HEK293 (cell line): ENCODE data around the gene FAM216A.

ENCODE experiments used
- GLI2 ChIP-seq: fragments of 450-650 bp; formaldehyde crosslinking; IDR thresholded peaks from 2 replicates; pipeline ENCODE4; 2017; ENCODE audit warnings: missing biosample characterization, missing genetic modification characterization, low read depth, borderline replicate concordance
- GLIS2 ChIP-seq: fragments of 450-650 bp; formaldehyde crosslinking; IDR thresholded peaks from 2 replicates; pipeline ENCODE4 v1.5.1; 2016; ENCODE audit warnings: missing biosample characterization, missing genetic modification characterization
- KLF10 ChIP-seq: fragments of 450-650 bp; IDR thresholded peaks from 2 replicates; pipeline ENCODE4 v1.5.1; 2018; ENCODE audit warnings: missing biosample characterization, mild to moderate bottlenecking, missing genetic modification characterization
- SALL2 ChIP-seq: fragments of 450-650 bp; formaldehyde crosslinking; IDR thresholded peaks from 2 replicates; pipeline ENCODE4 v1.5.0; 2017; ENCODE audit warnings: missing biosample characterization, mild to moderate bottlenecking, missing genetic modification characterization, borderline replicate concordance
- SCRT1 ChIP-seq: fragments of 450-650 bp; formaldehyde crosslinking; IDR thresholded peaks from 2 replicates; pipeline ENCODE4 v1.5.1; 2016; ENCODE audit warnings: missing biosample characterization, missing genetic modification characterization, borderline replicate concordance
- SETDB1 ChIP-seq: IDR thresholded peaks from one replicate; pipeline ENCODE4 v1.6.1; 2017; ENCODE audit warnings: mild to moderate bottlenecking, low read length, moderate library complexity, mixed read lengths; ENCODE audit not compliant: insufficient read length
- WT1 ChIP-seq: fragments of 450-650 bp; formaldehyde crosslinking; IDR thresholded peaks from 2 replicates; pipeline ENCODE4 v1.5.1; 2016; ENCODE audit warnings: missing biosample characterization, missing genetic modification characterization
- ZBTB1 ChIP-seq: fragments of 450-650 bp; formaldehyde crosslinking; IDR thresholded peaks from 2 replicates; pipeline ENCODE4 v1.5.1; 2016; ENCODE audit warnings: missing biosample characterization, missing genetic modification characterization
- ZBTB48 ChIP-seq: fragments of 450-650 bp; formaldehyde crosslinking; IDR thresholded peaks from 2 replicates; pipeline ENCODE4 v1.5.1; 2016; ENCODE audit warnings: missing biosample characterization, missing genetic modification characterization
- ZFP3 ChIP-seq: fragments of 450-650 bp; formaldehyde crosslinking; IDR thresholded peaks from 2 replicates; pipeline ENCODE4 v1.5.1; 2016; ENCODE audit warnings: low read depth, missing biosample characterization, missing genetic modification characterization
- ZNF114 ChIP-seq: fragments of 450-650 bp; formaldehyde crosslinking; IDR thresholded peaks from 2 replicates; pipeline ENCODE4 v1.5.0; 2017; ENCODE audit warnings: missing biosample characterization, missing genetic modification characterization
- ZNF16 ChIP-seq: fragments of 450-650 bp; formaldehyde crosslinking; IDR thresholded peaks from 2 replicates; pipeline ENCODE4 v1.5.1; 2016; ENCODE audit warnings: low read depth, missing biosample characterization, missing genetic modification characterization
- ZNF274 ChIP-seq, 2 experiments: fragments of 200-500 bp in 1 of 2; fragments of 450-650 bp in 1 of 2; sonication (Bioruptor generic) in 1 of 2; formaldehyde crosslinking in 1 of 2; IDR thresholded peaks; 2 replicates each; pipeline versions ENCODE4 v1.5.1 to v1.6.1; 2014 to 2016; ENCODE audit warnings: borderline replicate concordance in 1 of 2, inconsistent platforms in 1 of 2, low read length in 1 of 2, missing biosample characterization in 1 of 2, missing genetic modification characterization in 1 of 2
- ZNF302 ChIP-seq: fragments of 450-650 bp; formaldehyde crosslinking; IDR thresholded peaks from 2 replicates; pipeline ENCODE4 v1.5.1; 2016; ENCODE audit warnings: missing biosample characterization, missing genetic modification characterization, low read depth
- ZNF311 ChIP-seq: fragments of 450-650 bp; formaldehyde crosslinking; IDR thresholded peaks from 2 replicates; pipeline ENCODE4 v1.5.1; 2017; ENCODE audit warnings: missing biosample characterization, missing genetic modification characterization, borderline replicate concordance
- ZNF324 ChIP-seq: fragments of 450-650 bp; formaldehyde crosslinking; IDR thresholded peaks from 2 replicates; pipeline ENCODE4 v1.5.1; 2016; ENCODE audit warnings: missing biosample characterization, missing genetic modification characterization
- ZNF37A ChIP-seq: fragments of 450-650 bp; IDR thresholded peaks from 2 replicates; pipeline ENCODE4 v1.5.1; 2018; ENCODE audit warnings: missing biosample characterization, missing genetic modification characterization
- ZNF416 ChIP-seq: fragments of 450-650 bp; formaldehyde crosslinking; IDR thresholded peaks from 2 replicates; pipeline ENCODE4 v1.5.1; 2016; ENCODE audit warnings: missing biosample characterization, missing genetic modification characterization
- ZNF530 ChIP-seq: fragments of 450-650 bp; formaldehyde crosslinking; IDR thresholded peaks from 2 replicates; pipeline ENCODE4 v1.5.1; 2016; ENCODE audit warnings: low read depth, missing biosample characterization, missing genetic modification characterization
- ZNF629 ChIP-seq: fragments of 450-650 bp; formaldehyde crosslinking; IDR thresholded peaks from 2 replicates; pipeline ENCODE4 v1.5.1; 2017; ENCODE audit warnings: missing biosample characterization, missing genetic modification characterization
- ZNF654 ChIP-seq: fragments of 450-650 bp; formaldehyde crosslinking; IDR thresholded peaks from 2 replicates; pipeline ENCODE4 v1.5.1; 2016; ENCODE audit warnings: low read depth, missing biosample characterization, missing genetic modification characterization
- ZNF707 ChIP-seq: fragments of 450-650 bp; formaldehyde crosslinking; IDR thresholded peaks from 2 replicates; pipeline ENCODE4 v1.5.1; 2016; ENCODE audit warnings: missing biosample characterization, missing genetic modification characterization
- ZNF76 ChIP-seq: fragments of 450-650 bp; formaldehyde crosslinking; IDR thresholded peaks from 2 replicates; pipeline ENCODE4; 2016; ENCODE audit warnings: low read depth, missing biosample characterization, missing genetic modification characterization, borderline replicate concordance
- TF ChIP-seq, protein P1 (sequence below): fragments of 450-650 bp; formaldehyde crosslinking; IDR thresholded peaks from 2 replicates; pipeline ENCODE4 v1.5.1; 2016; ENCODE audit warnings: missing biosample characterization, missing genetic modification characterization
- TF ChIP-seq, protein P2 (sequence below): fragments of 450-650 bp; formaldehyde crosslinking; IDR thresholded peaks from 2 replicates; pipeline ENCODE4 v1.5.1; 2016; ENCODE audit warnings: missing biosample characterization, missing genetic modification characterization
- TF ChIP-seq, protein P3 (sequence below): IDR thresholded peaks from 2 replicates; pipeline ENCODE4 v1.6.1; 2011; ENCODE audit warnings: mild to moderate bottlenecking, low read depth, low read length, borderline replicate concordance
- TF ChIP-seq, protein P4 (sequence below): fragments of 450-650 bp; formaldehyde crosslinking; IDR thresholded peaks from 2 replicates; pipeline ENCODE4 v1.5.1; 2016; ENCODE audit warnings: missing biosample characterization, missing genetic modification characterization
- TF ChIP-seq, protein P5 (sequence below): fragments of 450-650 bp; formaldehyde crosslinking; IDR thresholded peaks from 2 replicates; pipeline ENCODE4 v1.5.1; 2016; ENCODE audit warnings: missing biosample characterization, missing genetic modification characterization
- TF ChIP-seq, protein P6 (sequence below): fragments of 450-650 bp; formaldehyde crosslinking; IDR thresholded peaks from 2 replicates; pipeline ENCODE4 v1.5.1; 2016; ENCODE audit warnings: missing biosample characterization, missing genetic modification characterization

The FAM216A gene

DNA sequence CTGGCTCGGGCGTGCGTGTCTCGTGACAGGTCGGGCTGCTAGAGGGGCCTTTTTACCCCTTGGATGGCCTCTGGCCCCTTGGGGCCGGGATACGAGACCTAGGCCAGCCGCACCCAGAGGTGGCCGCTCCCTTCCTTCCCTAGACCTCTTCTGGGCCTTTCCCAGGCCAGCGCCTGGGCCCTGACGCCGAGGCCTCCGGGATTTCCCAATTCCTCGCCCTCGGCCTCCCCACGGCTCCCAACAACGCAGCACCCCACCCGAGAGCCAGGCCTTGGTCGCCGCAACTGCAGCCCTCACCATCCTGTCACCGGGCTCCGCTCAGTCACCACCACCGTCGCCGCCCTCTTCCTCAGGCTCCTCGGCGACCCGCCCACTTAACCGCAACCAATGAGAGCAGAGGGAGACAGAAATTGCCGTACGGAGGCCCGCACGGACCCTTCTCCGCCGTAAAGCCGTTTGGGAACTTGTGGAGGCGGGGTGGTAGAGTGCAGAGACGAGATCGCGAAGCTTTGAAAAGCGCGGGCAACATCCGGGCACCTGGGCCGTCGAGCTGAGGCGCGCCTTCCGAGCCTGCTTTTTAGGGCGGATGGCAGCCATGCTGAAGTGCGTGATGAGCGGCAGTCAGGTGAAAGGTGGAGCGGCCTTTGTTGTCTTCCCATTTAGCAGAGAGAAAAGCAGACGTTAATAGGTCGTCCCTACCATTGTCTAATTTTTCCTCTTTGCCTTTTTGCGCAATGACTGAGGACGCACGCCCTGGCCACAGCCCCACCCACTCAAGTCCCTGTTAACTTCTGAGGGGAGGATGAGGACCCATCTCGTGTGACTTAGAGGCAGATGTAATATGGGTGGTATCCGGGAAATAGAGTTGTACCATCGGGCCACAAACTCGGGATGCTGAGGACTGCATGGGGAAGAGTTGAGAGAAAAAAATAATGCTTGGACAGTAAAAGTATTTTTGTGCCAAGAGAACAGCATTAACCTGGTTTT lies 33.4 kb downstream of the FAM216A start, which contains the start of the genes RAD9B and VPS29 (continued):
- TF ChIP-seq GLI2 (no peak), ZBTB48 (tag by site-specific recombination) (peak; percentile 95), SALL2 (tag by site-specific recombination) (no peak), ZNF114 (no peak), WT1 (no peak; the same call in 1 of the 2 replicates), SCRT1 (tag by site-specific recombination) (peak; percentile 98), KLF10 (tag by site-specific recombination) (peak; percentile 87), ZNF707 (peak; percentile 21; the same call in 1 of the 2 replicates), ZNF654 (tag by site-specific recombination) (no peak), ZNF16 (peak; percentile 8; the same call in 1 of the 2 replicates), ZNF629 (peak; percentile 72), ZNF37A (tag by site-specific recombination) (no peak), ZNF302 (tag by site-specific recombination) (0 out of 2 replicates have a peak, but pooled peaks have one; percentile 52), ZFP3 (tag by site-specific recombination) (no peak), SETDB1 (peak; percentile 90), ZNF324 (peak; percentile 78; the same call in 1 of the 2 replicates), ZNF416 (no peak), ZNF311 (tag by site-specific recombination) (no peak), ZNF530 (tag by site-specific recombination) (no peak), ZBTB1 (tag by site-specific recombination) (peak; percentile 76; the same call in 1 of the 2 replicates), GLIS2 (tag by site-specific recombination) (peak; percentile 98), ZNF274 (IDR thresholded peaks at IDR 0.05; ENCODE audit: low read length) (no peak), ZNF274 (tag by site-specific recombination; IDR thresholded peaks at IDR 0.05; ENCODE audit: borderline replicate concordance) (no peak), ZNF76 (tag by site-specific recombination) (peak; percentile 88)
- TF ChIP-seq, protein P1, sequence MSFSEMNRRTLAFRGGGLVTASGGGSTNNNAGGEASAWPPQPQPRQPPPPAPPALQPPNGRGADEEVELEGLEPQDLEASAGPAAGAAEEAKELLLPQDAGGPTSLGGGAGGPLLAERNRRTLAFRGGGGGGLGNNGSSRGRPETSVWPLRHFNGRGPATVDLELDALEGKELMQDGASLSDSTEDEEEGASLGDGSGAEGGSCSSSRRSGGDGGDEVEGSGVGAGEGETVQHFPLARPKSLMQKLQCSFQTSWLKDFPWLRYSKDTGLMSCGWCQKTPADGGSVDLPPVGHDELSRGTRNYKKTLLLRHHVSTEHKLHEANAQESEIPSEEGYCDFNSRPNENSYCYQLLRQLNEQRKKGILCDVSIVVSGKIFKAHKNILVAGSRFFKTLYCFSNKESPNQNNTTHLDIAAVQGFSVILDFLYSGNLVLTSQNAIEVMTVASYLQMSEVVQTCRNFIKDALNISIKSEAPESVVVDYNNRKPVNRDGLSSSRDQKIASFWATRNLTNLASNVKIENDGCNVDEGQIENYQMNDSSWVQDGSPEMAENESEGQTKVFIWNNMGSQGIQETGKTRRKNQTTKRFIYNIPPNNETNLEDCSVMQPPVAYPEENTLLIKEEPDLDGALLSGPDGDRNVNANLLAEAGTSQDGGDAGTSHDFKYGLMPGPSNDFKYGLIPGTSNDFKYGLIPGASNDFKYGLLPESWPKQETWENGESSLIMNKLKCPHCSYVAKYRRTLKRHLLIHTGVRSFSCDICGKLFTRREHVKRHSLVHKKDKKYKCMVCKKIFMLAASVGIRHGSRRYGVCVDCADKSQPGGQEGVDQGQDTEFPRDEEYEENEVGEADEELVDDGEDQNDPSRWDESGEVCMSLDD (tag by site-specific recombination) = peak; percentile 92
- TF ChIP-seq, protein P2, sequence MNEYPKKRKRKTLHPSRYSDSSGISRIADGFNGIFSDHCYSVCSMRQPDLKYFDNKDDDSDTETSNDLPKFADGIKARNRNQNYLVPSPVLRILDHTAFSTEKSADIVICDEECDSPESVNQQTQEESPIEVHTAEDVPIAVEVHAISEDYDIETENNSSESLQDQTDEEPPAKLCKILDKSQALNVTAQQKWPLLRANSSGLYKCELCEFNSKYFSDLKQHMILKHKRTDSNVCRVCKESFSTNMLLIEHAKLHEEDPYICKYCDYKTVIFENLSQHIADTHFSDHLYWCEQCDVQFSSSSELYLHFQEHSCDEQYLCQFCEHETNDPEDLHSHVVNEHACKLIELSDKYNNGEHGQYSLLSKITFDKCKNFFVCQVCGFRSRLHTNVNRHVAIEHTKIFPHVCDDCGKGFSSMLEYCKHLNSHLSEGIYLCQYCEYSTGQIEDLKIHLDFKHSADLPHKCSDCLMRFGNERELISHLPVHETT (tag by site-specific recombination) = peak; percentile 55
- TF ChIP-seq, protein P3, sequence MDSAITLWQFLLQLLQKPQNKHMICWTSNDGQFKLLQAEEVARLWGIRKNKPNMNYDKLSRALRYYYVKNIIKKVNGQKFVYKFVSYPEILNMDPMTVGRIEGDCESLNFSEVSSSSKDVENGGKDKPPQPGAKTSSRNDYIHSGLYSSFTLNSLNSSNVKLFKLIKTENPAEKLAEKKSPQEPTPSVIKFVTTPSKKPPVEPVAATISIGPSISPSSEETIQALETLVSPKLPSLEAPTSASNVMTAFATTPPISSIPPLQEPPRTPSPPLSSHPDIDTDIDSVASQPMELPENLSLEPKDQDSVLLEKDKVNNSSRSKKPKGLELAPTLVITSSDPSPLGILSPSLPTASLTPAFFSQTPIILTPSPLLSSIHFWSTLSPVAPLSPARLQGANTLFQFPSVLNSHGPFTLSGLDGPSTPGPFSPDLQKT = no peak
- TF ChIP-seq, protein P4, sequence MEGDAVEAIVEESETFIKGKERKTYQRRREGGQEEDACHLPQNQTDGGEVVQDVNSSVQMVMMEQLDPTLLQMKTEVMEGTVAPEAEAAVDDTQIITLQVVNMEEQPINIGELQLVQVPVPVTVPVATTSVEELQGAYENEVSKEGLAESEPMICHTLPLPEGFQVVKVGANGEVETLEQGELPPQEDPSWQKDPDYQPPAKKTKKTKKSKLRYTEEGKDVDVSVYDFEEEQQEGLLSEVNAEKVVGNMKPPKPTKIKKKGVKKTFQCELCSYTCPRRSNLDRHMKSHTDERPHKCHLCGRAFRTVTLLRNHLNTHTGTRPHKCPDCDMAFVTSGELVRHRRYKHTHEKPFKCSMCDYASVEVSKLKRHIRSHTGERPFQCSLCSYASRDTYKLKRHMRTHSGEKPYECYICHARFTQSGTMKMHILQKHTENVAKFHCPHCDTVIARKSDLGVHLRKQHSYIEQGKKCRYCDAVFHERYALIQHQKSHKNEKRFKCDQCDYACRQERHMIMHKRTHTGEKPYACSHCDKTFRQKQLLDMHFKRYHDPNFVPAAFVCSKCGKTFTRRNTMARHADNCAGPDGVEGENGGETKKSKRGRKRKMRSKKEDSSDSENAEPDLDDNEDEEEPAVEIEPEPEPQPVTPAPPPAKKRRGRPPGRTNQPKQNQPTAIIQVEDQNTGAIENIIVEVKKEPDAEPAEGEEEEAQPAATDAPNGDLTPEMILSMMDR = peak; percentile 24; the same call in 1 of the 2 replicates
- TF ChIP-seq, protein P5, sequence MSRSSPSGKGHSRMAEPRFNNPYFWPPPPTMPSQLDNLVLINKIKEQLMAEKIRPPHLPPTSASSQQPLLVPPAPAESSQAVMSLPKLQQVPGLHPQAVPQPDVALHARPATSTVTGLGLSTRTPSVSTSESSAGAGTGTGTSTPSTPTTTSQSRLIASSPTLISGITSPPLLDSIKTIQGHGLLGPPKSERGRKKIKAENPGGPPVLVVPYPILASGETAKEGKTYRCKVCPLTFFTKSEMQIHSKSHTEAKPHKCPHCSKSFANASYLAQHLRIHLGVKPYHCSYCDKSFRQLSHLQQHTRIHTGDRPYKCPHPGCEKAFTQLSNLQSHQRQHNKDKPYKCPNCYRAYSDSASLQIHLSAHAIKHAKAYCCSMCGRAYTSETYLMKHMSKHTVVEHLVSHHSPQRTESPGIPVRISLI (tag by site-specific recombination) = no peak
- TF ChIP-seq, protein P6, sequence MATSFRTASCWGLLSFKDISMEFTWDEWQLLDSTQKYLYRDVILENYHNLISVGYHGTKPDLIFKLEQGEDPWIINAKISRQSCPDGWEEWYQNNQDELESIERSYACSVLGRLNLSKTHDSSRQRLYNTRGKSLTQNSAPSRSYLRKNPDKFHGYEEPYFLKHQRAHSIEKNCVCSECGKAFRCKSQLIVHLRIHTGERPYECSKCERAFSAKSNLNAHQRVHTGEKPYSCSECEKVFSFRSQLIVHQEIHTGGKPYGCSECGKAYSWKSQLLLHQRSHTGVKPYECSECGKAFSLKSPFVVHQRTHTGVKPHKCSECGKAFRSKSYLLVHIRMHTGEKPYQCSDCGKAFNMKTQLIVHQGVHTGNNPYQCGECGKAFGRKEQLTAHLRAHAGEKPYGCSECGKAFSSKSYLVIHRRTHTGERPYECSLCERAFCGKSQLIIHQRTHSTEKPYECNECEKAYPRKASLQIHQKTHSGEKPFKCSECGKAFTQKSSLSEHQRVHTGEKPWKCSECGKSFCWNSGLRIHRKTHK (tag by site-specific recombination) = no peak
